HG03025 (cell line): ENCODE measurements around the gene TMEM178A.
"Not testable (repeated sequence)": the region's sequence is repeated elsewhere in the genome, so short reads cannot be mapped to it uniquely, and the experiment has no call there.

Source experiments
- ATAC-seq: cut with Tn5 transposase; IDR thresholded peaks from one replicate; pipeline ENCODE4 v1.9.1; 2021; ENCODE audit warnings: mild to moderate bottlenecking, moderate library complexity; ENCODE audit not compliant: unreplicated experiment, low FRiP score

Gene TMEM178A

GRCh38 chr2:39706945-39707344 lies 41.2 kb downstream of the TMEM178A start:
- no peak for ATAC-seq

- ATAC-seq: no peak
These were observed 42.3 kb downstream of the TMEM178A start for GRCh38 chr2:39708003-39708402.

GRCh38 chr2:39710807-39711206 lies 45.1 kb downstream of the TMEM178A start:
- no peak for ATAC-seq

- ATAC-seq: no peak
These were observed 47.2 kb downstream of the TMEM178A start for GRCh38 chr2:39712953-39713352.

GRCh38 chr2:39715095-39715494 lies 49.4 kb downstream of the TMEM178A start:
- ATAC-seq: no peak

GRCh38 chr2:39715822-39716221 lies 50.1 kb downstream of the TMEM178A start:
- ATAC-seq: no peak

GRCh38 chr2:39717067-39717466 lies 51.4 kb downstream of the TMEM178A start:
- ATAC-seq: no peak

GRCh38 chr2:39718483-39718882 lies 52.8 kb downstream of the TMEM178A start:
- no peak for ATAC-seq

GRCh38 chr2:39719317-39719716 lies 53.6 kb downstream of the TMEM178A start:
- no peak for ATAC-seq

- no peak for ATAC-seq
These were observed 55.3 kb downstream of the TMEM178A start for GRCh38 chr2:39720970-39721369.

GRCh38 chr2:39723497-39723896 lies 57.8 kb downstream of the TMEM178A start:
- no peak for ATAC-seq

GRCh38 chr2:39723946-39724827 lies 58.5 kb downstream of the TMEM178A start:
- no peak for ATAC-seq

- ATAC-seq: no peak
These were observed 59.1 kb downstream of the TMEM178A start for GRCh38 chr2:39724828-39725144.

GRCh38 chr2:39725401-39725800 lies 59.7 kb downstream of the TMEM178A start:
- no peak for ATAC-seq

- ATAC-seq: not testable (repeated sequence)
These were observed 62.4 kb downstream of the TMEM178A start for GRCh38 chr2:39728085-39728484.

- no peak for ATAC-seq
These were observed 63.2 kb downstream of the TMEM178A start for GRCh38 chr2:39728941-39729351.

GRCh38 chr2:39730276-39730675 lies 64.6 kb downstream of the TMEM178A start:
- ATAC-seq: no peak

GRCh38 chr2:39730685-39731302 lies 65.1 kb downstream of the TMEM178A start:
- no peak for ATAC-seq

- no peak for ATAC-seq
These were observed 65.8 kb downstream of the TMEM178A start for GRCh38 chr2:39731546-39731945.

GRCh38 chr2:39732482-39732881 lies 66.8 kb downstream of the TMEM178A start:
- no peak for ATAC-seq

GRCh38 chr2:39733070-39733674 lies 67.5 kb downstream of the TMEM178A start:
- ATAC-seq: no peak

GRCh38 chr2:39734445-39734844 lies 68.7 kb downstream of the TMEM178A start:
- no peak for ATAC-seq
